Measurements from ENCODE around the gene SF3A1.

DNA sequence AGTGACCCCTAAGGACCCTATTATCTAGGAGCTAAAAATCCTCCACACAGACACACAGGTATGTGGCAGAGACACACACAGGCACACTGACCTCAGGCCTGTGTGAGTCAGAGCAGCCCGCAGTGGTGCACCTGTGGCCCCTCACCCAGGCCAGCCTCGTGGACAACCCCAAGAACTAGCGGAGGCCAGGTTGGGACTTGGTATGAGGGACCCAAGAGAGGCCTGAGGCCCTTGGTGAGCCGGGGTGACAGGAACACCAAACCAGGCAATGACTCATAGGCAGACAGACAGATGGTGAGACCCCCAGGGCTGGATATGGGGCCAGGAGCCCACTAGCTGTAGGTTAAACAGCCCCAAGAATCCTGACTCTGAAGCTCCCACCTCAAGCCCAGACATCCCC lies 73.4 kb downstream of the SF3A1 start:
- no peak for TF ChIP-seq POLR2A (IDR thresholded peaks at IDR 0.05)
- no peak for TF ChIP-seq CTCF (IDR thresholded peaks at IDR 0.05)

Measured in esophagus squamous epithelium (tissue), 4 donors.